HepG2 (cell line): ENCODE measurements around the gene GMNN. TPM values are rescaled to one million over a fixed set of nuclear protein-coding genes. Genes with fewer than 3 reads are reported as not detected.
A peak's percentile ranks its signal among the peaks of the same experiment; 100 is the strongest.

Source experiments
- ATRX ChIP-seq: sonication (generic); formaldehyde crosslinking; IDR thresholded peaks from 2 replicates; pipeline ENCODE4 v1.4.0; 2020; ENCODE audit warnings: missing genetic modification reagents, borderline replicate concordance
- CEBPB ChIP-seq: IDR thresholded peaks from 2 replicates; pipeline ENCODE4 v1.6.1; 2011; ENCODE audit warnings: low read depth, low read length, improper control_type of control experiment, borderline replicate concordance
- DNMT3B ChIP-seq: conservative IDR thresholded peaks from 2 replicates; pipeline ENCODE4 v1.6.1; 2016; ENCODE audit warnings: missing biosample characterization, control low read depth
- GATAD1 ChIP-seq: IDR thresholded peaks from 2 replicates; pipeline ENCODE4 v1.6.1; 2016; ENCODE audit warnings: missing genetic modification reagents, missing compliant biosample characterization
- HNF4A ChIP-seq: sonication (generic); formaldehyde crosslinking; IDR thresholded peaks from 2 replicates; pipeline ENCODE4 v1.4.0; 2020; ENCODE audit warnings: missing genetic modification reagents
- IKZF5 ChIP-seq: IDR thresholded peaks from 2 replicates; pipeline ENCODE4 v1.6.1; 2018; ENCODE audit warnings: missing genetic modification reagents, mild to moderate bottlenecking, missing compliant biosample characterization
- MBNL3 ChIP-seq: fragments of 250-450 bp; sonication (Bioruptor Pico); conservative IDR thresholded peaks from 2 replicates; pipeline ENCODE4 v1.8.0; 2022; ENCODE audit warnings: mild to moderate bottlenecking, inconsistent platforms
- NPAS2 ChIP-seq: sonication (generic); formaldehyde crosslinking; IDR thresholded peaks from 2 replicates; pipeline ENCODE4 v1.8.0; 2022; ENCODE audit warnings: mild to moderate bottlenecking, missing genetic modification reagents, borderline replicate concordance
- NR2F2 ChIP-seq: IDR thresholded peaks from 2 replicates; pipeline ENCODE4 v1.6.1; 2012; ENCODE audit warnings: low read depth, inconsistent platforms, borderline replicate concordance
- PAWR ChIP-seq: sonication (generic); formaldehyde crosslinking; IDR thresholded peaks from 2 replicates; pipeline ENCODE4 v1.4.0; 2020; ENCODE audit warnings: missing genetic modification reagents, mild to moderate bottlenecking, borderline replicate concordance
- PAXIP1 ChIP-seq: sonication (generic); formaldehyde crosslinking; conservative IDR thresholded peaks from 2 replicates; pipeline ENCODE4 v1.4.0; 2020; ENCODE audit warnings: mild to moderate bottlenecking, missing genetic modification reagents, moderate library complexity
- PHB2 ChIP-seq: fragments of 450-650 bp; IDR thresholded peaks from 2 replicates; pipeline ENCODE4 v1.6.1; 2018; ENCODE audit not compliant: partially characterized antibody
- SPEN ChIP-seq: sonication (generic); formaldehyde crosslinking; IDR thresholded peaks from 2 replicates; pipeline ENCODE4 v1.5.1; 2020; ENCODE audit warnings: low read depth, mild to moderate bottlenecking, missing genetic modification reagents
- TGIF2 ChIP-seq: IDR thresholded peaks from 2 replicates; pipeline ENCODE4 v1.6.1; 2016; ENCODE audit warnings: control low read depth, missing compliant biosample characterization
- ZMYM4 ChIP-seq: sonication (generic); formaldehyde crosslinking; IDR thresholded peaks from 2 replicates; pipeline ENCODE4 v1.8.1; 2023; ENCODE audit warnings: mild to moderate bottlenecking, missing genetic modification reagents
- ZNF441 ChIP-seq: sonication (generic); formaldehyde crosslinking; IDR thresholded peaks from 2 replicates; pipeline ENCODE4 v1.7.0; 2021; ENCODE audit warnings: missing genetic modification reagents, borderline replicate concordance
- ZNF468 ChIP-seq: sonication (generic); formaldehyde crosslinking; IDR thresholded peaks from 2 replicates; pipeline ENCODE4 v1.8.0; 2022; ENCODE audit warnings: mild to moderate bottlenecking, moderate library complexity, missing genetic modification reagents
- ZNF501 ChIP-seq: sonication (generic); formaldehyde crosslinking; IDR thresholded peaks from 2 replicates; pipeline ENCODE4 v1.5.1; 2020; ENCODE audit warnings: mild to moderate bottlenecking, moderate library complexity, missing genetic modification reagents
- ZNF670 ChIP-seq: sonication (generic); formaldehyde crosslinking; IDR thresholded peaks from 2 replicates; pipeline ENCODE4 v1.8.0; 2022; ENCODE audit warnings: mild to moderate bottlenecking, missing genetic modification reagents, borderline replicate concordance
- polyA plus RNA-seq, 8 experiments: library from polyadenylated mRNA; depleted of rRNA in 3 of 8; stranded (reverse) in 7 of 8; unstranded in 1 of 8; fragments of >200 nt; fragmentation: Illumina TruSeq in 4 of 8; extraction: Trizol in 4 of 8; gene quantifications; 2 replicates each; pipeline versions ENCODE4 v1.2.1 to v1.2.3, GENCODE V29; 2011 to 2016; ENCODE audit warnings: low read depth in 4 of 8, missing spikeins in 1 of 8, mixed read lengths in 1 of 8; ENCODE audit not compliant: insufficient read depth in 1 of 8
- total RNA-seq, 5 experiments: library from RNA; depleted of rRNA; stranded (reverse); fragments of >200 nt; fragmentation: Illumina TruSeq; extraction: Trizol; gene quantifications; 2 replicates each; pipeline ENCODE4 v1.2.3, GENCODE V29; 2016; ENCODE audit warnings: low read depth in 1 of 5
- TF ChIP-seq, protein P1 (sequence below): sonication (generic); formaldehyde crosslinking; IDR thresholded peaks from 2 replicates; pipeline ENCODE4 v1.5.1; 2020; ENCODE audit warnings: mild to moderate bottlenecking, missing genetic modification reagents, moderate library complexity
- TF ChIP-seq, protein P2 (sequence below): sonication (generic); formaldehyde crosslinking; IDR thresholded peaks from 2 replicates; pipeline ENCODE4 v1.4.0; 2020; ENCODE audit warnings: missing genetic modification reagents

Gene GMNN
- total and polyA plus RNA-seq, 2 of the 13 experiments (the other 11 are each of a cell fraction or from before 2014, with no cell fraction given), result 61.8 to 154 TPM

DNA sequence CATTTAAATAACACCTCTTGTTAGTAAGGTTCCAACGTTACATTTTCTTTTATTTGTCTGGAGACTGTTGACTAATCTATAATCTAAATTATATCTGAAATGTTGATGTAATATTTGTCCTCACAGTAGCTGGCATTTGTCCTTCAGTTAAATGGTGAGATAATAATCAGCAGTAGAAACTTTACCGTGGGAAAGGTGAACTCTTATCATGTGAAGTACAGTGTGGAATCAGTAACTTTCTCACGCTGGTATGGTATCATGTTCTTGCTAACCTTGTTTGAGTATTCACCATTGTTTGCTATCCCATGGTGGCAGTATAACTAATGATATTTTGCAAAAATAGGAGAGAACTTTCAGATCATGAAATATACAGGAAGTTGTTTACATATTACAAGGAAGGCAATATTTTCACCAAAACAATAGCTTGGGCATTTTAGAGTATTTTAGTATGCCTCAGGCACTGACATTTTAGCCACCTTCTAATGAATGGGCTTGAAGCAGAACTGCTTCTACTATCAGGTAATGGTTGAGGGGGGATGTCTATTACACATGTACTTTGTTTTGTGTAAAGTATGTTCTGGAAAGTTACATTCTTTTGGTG is 4.8 kb downstream of the GMNN start (continued):
- TF ChIP-seq, protein P1, sequence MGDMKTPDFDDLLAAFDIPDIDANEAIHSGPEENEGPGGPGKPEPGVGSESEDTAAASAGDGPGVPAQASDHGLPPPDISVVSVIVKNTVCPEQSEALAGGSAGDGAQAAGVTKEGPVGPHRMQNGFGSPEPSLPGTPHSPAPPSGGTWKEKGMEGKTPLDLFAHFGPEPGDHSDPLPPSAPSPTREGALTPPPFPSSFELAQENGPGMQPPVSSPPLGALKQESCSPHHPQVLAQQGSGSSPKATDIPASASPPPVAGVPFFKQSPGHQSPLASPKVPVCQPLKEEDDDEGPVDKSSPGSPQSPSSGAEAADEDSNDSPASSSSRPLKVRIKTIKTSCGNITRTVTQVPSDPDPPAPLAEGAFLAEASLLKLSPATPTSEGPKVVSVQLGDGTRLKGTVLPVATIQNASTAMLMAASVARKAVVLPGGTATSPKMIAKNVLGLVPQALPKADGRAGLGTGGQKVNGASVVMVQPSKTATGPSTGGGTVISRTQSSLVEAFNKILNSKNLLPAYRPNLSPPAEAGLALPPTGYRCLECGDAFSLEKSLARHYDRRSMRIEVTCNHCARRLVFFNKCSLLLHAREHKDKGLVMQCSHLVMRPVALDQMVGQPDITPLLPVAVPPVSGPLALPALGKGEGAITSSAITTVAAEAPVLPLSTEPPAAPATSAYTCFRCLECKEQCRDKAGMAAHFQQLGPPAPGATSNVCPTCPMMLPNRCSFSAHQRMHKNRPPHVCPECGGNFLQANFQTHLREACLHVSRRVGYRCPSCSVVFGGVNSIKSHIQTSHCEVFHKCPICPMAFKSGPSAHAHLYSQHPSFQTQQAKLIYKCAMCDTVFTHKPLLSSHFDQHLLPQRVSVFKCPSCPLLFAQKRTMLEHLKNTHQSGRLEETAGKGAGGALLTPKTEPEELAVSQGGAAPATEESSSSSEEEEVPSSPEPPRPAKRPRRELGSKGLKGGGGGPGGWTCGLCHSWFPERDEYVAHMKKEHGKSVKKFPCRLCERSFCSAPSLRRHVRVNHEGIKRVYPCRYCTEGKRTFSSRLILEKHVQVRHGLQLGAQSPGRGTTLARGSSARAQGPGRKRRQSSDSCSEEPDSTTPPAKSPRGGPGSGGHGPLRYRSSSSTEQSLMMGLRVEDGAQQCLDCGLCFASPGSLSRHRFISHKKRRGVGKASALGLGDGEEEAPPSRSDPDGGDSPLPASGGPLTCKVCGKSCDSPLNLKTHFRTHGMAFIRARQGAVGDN (CRISPR knock-in tag), result no peak
- no peak for TF ChIP-seq TGIF2 (CRISPR knock-in tag)
- no peak for TF ChIP-seq DNMT3B (CRISPR knock-in tag)
- TF ChIP-seq PAXIP1 (CRISPR knock-in tag), result peak; percentile 46
- TF ChIP-seq ZMYM4 (CRISPR knock-in tag), result peak; percentile 24; the same call in 1 of the 2 replicates
- TF ChIP-seq MBNL3, result no peak
- no peak for TF ChIP-seq GATAD1 (CRISPR knock-in tag)
- no peak for TF ChIP-seq ZNF468
- TF ChIP-seq ZNF670 (CRISPR knock-in tag), result no peak
- no peak for TF ChIP-seq ATRX (CRISPR knock-in tag)
- TF ChIP-seq, protein P2, sequence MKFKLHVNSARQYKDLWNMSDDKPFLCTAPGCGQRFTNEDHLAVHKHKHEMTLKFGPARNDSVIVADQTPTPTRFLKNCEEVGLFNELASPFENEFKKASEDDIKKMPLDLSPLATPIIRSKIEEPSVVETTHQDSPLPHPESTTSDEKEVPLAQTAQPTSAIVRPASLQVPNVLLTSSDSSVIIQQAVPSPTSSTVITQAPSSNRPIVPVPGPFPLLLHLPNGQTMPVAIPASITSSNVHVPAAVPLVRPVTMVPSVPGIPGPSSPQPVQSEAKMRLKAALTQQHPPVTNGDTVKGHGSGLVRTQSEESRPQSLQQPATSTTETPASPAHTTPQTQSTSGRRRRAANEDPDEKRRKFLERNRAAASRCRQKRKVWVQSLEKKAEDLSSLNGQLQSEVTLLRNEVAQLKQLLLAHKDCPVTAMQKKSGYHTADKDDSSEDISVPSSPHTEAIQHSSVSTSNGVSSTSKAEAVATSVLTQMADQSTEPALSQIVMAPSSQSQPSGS, result peak; percentile 35; the same call in 1 of the 2 replicates
- TF ChIP-seq ZNF441 (CRISPR knock-in tag), result peak; percentile 60; the same call in 1 of the 2 replicates
- no peak for TF ChIP-seq PAWR (CRISPR knock-in tag)
- no peak for TF ChIP-seq NPAS2 (CRISPR knock-in tag)
- TF ChIP-seq HNF4A, result peak; percentile 19; the same call in 1 of the 2 replicates
- no peak for TF ChIP-seq IKZF5 (CRISPR knock-in tag)
- TF ChIP-seq ZNF501 (CRISPR knock-in tag), result no peak
- no peak for TF ChIP-seq NR2F2
- no peak for TF ChIP-seq CEBPB
- TF ChIP-seq PHB2, result no peak
- no peak for TF ChIP-seq SPEN (CRISPR knock-in tag)
